ENCODE data around the gene THBS2.

Gene THBS2

DNA sequence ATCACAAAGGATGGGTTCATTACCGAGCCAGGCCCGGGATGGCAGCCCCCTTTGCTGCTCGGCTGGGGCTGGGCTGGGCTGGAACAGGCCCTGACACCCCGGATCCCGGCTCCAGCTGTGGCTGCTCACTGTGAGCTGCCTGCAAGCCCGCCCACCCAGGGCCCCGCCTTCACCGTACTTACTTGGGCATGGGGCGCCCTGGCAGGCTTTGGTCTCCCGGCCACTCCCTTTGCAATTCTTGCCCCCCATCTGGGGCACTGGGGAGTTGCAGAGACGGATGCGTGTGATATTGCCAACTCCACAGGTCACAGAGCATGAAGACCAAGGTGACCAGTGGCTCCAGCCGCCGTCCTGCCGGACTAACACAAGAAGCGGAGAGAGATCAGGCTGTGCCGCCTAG, 16.7 kb downstream of the THBS2 start:
- no peak for FAIRE-seq
- TF ChIP-seq SPI1 (IDR thresholded peaks at IDR 0.05; ENCODE audit: low read depth, low read length): no peak
- no peak for TF ChIP-seq TAF1 (IDR thresholded peaks at IDR 0.05; ENCODE audit: low read depth, low read length)
- TF ChIP-seq POLR2AphosphoS5 (IDR thresholded peaks at IDR 0.05; ENCODE audit: low read depth, low read length): no peak
- TF ChIP-seq POLR2A (IDR thresholded peaks at IDR 0.05; ENCODE audit: low read depth, low read length): no peak

DNA sequence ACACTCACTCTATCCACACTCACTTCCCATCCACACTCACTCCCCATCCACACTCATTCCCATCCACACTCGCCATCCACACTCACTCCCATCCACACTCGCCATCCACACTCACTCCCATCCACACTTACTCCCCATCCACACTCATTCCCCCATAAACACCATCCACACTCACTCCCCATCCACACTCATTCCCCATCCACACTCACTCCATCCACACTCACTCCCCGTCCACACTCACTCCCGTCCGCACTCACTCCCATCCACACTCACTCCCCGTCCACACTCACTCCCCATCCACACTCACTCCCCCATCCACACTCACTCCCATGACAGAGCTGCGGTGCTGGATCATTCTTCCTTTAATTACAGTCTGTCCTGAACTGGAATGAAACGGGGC, 17.1 kb downstream of the THBS2 start:
- TF ChIP-seq PAX5 (IDR thresholded peaks at IDR 0.05; ENCODE audit: insufficient read depth, low read length, severe bottlenecking): no peak
- no peak for TF ChIP-seq POU2F2 (IDR thresholded peaks at IDR 0.05; ENCODE audit: low read depth, low read length)
- no peak for TF ChIP-seq POLR2AphosphoS5 (IDR thresholded peaks at IDR 0.05; ENCODE audit: low read depth, low read length)
- no peak for TF ChIP-seq SPI1 (IDR thresholded peaks at IDR 0.05; ENCODE audit: low read depth, low read length)
- no peak for TF ChIP-seq TAF1 (IDR thresholded peaks at IDR 0.05; ENCODE audit: low read depth, low read length)
- TF ChIP-seq POLR2A (IDR thresholded peaks at IDR 0.05; ENCODE audit: low read depth, low read length): no peak
- no peak for DNase-seq (ENCODE audit: insufficient read length, low spot score)
- FAIRE-seq: no peak

More for the DNA sequence above, 16.7 kb downstream of the THBS2 start:
- no peak for DNase-seq (ENCODE audit: insufficient read length, low spot score)

DNA sequence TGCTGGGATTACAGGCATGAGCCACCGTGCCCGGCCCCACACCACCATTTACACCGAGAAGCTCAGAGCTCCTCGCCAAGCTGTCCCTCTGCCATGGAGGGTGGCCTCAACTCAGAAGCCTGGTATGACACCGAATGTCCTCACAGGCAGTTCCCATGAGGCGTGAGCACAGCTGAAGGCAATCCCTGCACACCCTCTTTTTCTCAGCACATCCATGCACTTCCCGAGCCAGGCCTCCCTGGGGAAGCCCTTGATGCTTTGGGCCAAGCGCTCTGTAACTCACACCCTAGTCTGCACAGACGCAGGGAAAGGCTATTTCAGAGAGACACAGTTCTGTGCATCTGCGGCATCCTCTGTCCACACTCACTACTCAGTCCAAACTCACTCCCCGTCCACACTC, 18.4 kb downstream of the THBS2 start:
- no peak for DNase-seq (ENCODE audit: insufficient read length, low spot score)
- TF ChIP-seq POLR2AphosphoS5 (IDR thresholded peaks at IDR 0.05; ENCODE audit: low read depth, low read length) (no peak), SPI1 (IDR thresholded peaks at IDR 0.05; ENCODE audit: low read depth, low read length) (no peak), POLR2A (IDR thresholded peaks at IDR 0.05; ENCODE audit: low read depth, low read length) (no peak), PAX5 (IDR thresholded peaks at IDR 0.05; ENCODE audit: insufficient read depth, low read length, severe bottlenecking) (no peak), TAF1 (IDR thresholded peaks at IDR 0.05; ENCODE audit: low read depth, low read length) (no peak), POU2F2 (IDR thresholded peaks at IDR 0.05; ENCODE audit: low read depth, low read length) (no peak)
- no peak for FAIRE-seq

- DNase-seq (ENCODE audit: insufficient read length, low spot score): no peak
- TF ChIP-seq POLR2AphosphoS5 (IDR thresholded peaks at IDR 0.05; ENCODE audit: low read depth, low read length): no peak
- TF ChIP-seq SPI1 (IDR thresholded peaks at IDR 0.05; ENCODE audit: low read depth, low read length): no peak
- no peak for TF ChIP-seq POLR2A (IDR thresholded peaks at IDR 0.05; ENCODE audit: low read depth, low read length)
- no peak for TF ChIP-seq POU2F2 (IDR thresholded peaks at IDR 0.05; ENCODE audit: low read depth, low read length)
- no peak for TF ChIP-seq TAF1 (IDR thresholded peaks at IDR 0.05; ENCODE audit: low read depth, low read length)
- no peak for TF ChIP-seq PAX5 (IDR thresholded peaks at IDR 0.05; ENCODE audit: insufficient read depth, low read length, severe bottlenecking)
- no peak for FAIRE-seq
These were observed 19.0 kb downstream of the THBS2 start for GRCh38 chr6:169234634-169235033.

GRCh38 chr6:169233832-169234231, 19.8 kb downstream of the THBS2 start:
- DNase-seq (ENCODE audit: insufficient read length, low spot score): no peak
- FAIRE-seq: no peak
- no peak for TF ChIP-seq POLR2A (IDR thresholded peaks at IDR 0.05; ENCODE audit: low read depth, low read length)
- no peak for TF ChIP-seq POU2F2 (IDR thresholded peaks at IDR 0.05; ENCODE audit: low read depth, low read length)
- TF ChIP-seq SPI1 (IDR thresholded peaks at IDR 0.05; ENCODE audit: low read depth, low read length): no peak
- TF ChIP-seq TAF1 (IDR thresholded peaks at IDR 0.05; ENCODE audit: low read depth, low read length): no peak
- TF ChIP-seq PAX5 (IDR thresholded peaks at IDR 0.05; ENCODE audit: insufficient read depth, low read length, severe bottlenecking): no peak
- no peak for TF ChIP-seq POLR2AphosphoS5 (IDR thresholded peaks at IDR 0.05; ENCODE audit: low read depth, low read length)

- TF ChIP-seq POU2F2 (IDR thresholded peaks at IDR 0.05; ENCODE audit: low read depth, low read length) (no peak), SPI1 (IDR thresholded peaks at IDR 0.05; ENCODE audit: low read depth, low read length) (no peak)
- DNase-seq (ENCODE audit: insufficient read length, low spot score): no peak
- no peak for FAIRE-seq
These were observed 20.5 kb downstream of the THBS2 start for GRCh38 chr6:169233181-169233580.

- DNase-seq (ENCODE audit: insufficient read length, low spot score) (no peak), FAIRE-seq (no peak)
- TF ChIP-seq POLR2A (IDR thresholded peaks at IDR 0.05; ENCODE audit: low read depth, low read length) (no peak), POLR2AphosphoS5 (IDR thresholded peaks at IDR 0.05; ENCODE audit: low read depth, low read length) (no peak), PAX5 (IDR thresholded peaks at IDR 0.05; ENCODE audit: insufficient read depth, low read length, severe bottlenecking) (no peak), TAF1 (IDR thresholded peaks at IDR 0.05; ENCODE audit: low read depth, low read length) (no peak), POU2F2 (IDR thresholded peaks at IDR 0.05; ENCODE audit: low read depth, low read length) (no peak), SPI1 (IDR thresholded peaks at IDR 0.05; ENCODE audit: low read depth, low read length) (no peak)
These were observed 21.1 kb downstream of the THBS2 start for GRCh38 chr6:169232507-169232931.

GRCh38 chr6:169231790-169232506, 21.7 kb downstream of the THBS2 start:
- DNase-seq (ENCODE audit: insufficient read length, low spot score) (no peak), FAIRE-seq (no peak)
- TF ChIP-seq POLR2A (IDR thresholded peaks at IDR 0.05; ENCODE audit: low read depth, low read length) (no peak), TAF1 (IDR thresholded peaks at IDR 0.05; ENCODE audit: low read depth, low read length) (no peak), POU2F2 (IDR thresholded peaks at IDR 0.05; ENCODE audit: low read depth, low read length) (no peak), SPI1 (IDR thresholded peaks at IDR 0.05; ENCODE audit: low read depth, low read length) (no peak), PAX5 (IDR thresholded peaks at IDR 0.05; ENCODE audit: insufficient read depth, low read length, severe bottlenecking) (no peak), POLR2AphosphoS5 (IDR thresholded peaks at IDR 0.05; ENCODE audit: low read depth, low read length) (no peak)

GRCh38 chr6:169230946-169231789, 22.5 kb downstream of the THBS2 start:
- FAIRE-seq (no peak), DNase-seq (ENCODE audit: insufficient read length, low spot score) (no peak)
- TF ChIP-seq TAF1 (IDR thresholded peaks at IDR 0.05; ENCODE audit: low read depth, low read length): no peak
- TF ChIP-seq POLR2A (IDR thresholded peaks at IDR 0.05; ENCODE audit: low read depth, low read length): no peak
- no peak for TF ChIP-seq POLR2AphosphoS5 (IDR thresholded peaks at IDR 0.05; ENCODE audit: low read depth, low read length)
- no peak for TF ChIP-seq SPI1 (IDR thresholded peaks at IDR 0.05; ENCODE audit: low read depth, low read length)
- TF ChIP-seq PAX5 (IDR thresholded peaks at IDR 0.05; ENCODE audit: insufficient read depth, low read length, severe bottlenecking): no peak
- no peak for TF ChIP-seq POU2F2 (IDR thresholded peaks at IDR 0.05; ENCODE audit: low read depth, low read length)
